CD8-positive, alpha-beta memory T cell (primary cell): ENCODE data around the gene TCAF1. TPM values are rescaled to one million over a fixed set of nuclear protein-coding genes. Genes with fewer than 3 reads are reported as not detected.

Source experiments
- CTCF ChIA-PET: fragments of 350-600 bp; sonication (Branson Sonifier 250); formaldehyde crosslinking; loops from one replicate; lab custom pipeline; 2021; ENCODE audit warnings: antibody characterized with exemption; lab: Charles Lee
- POLR2A ChIA-PET: fragments of 350-600 bp; sonication (Branson Sonifier 250); formaldehyde crosslinking; loops from one replicate; lab custom pipeline; 2021; ENCODE audit warnings: antibody characterized with exemption; lab: Charles Lee
- DNase-seq, 5 donors: peaks; one replicate each; pipeline versions ENCODE4 v3.0.0 to v3.0.0-alpha.2; 2020 to 2022; ENCODE audit warnings: mixed read lengths in 1 of 5
- H3K27ac ChIP-seq: one replicate; pipeline ENCODE4 v1.7.0; 2013; ENCODE audit warnings: low read depth, mild to moderate bottlenecking, low read length, moderate library complexity
- H3K27me3 ChIP-seq: 2 replicates; pipeline ENCODE4 v1.7.0; 2013; ENCODE audit warnings: low read length, mild to moderate bottlenecking; ENCODE audit not compliant: insufficient read depth, poor library complexity, severe bottlenecking
- H3K36me3 ChIP-seq: 2 replicates; pipeline ENCODE4 v1.7.0; 2013; ENCODE audit warnings: mild to moderate bottlenecking, low read length, moderate library complexity; ENCODE audit not compliant: insufficient read depth
- H3K4me1 ChIP-seq: 2 replicates; pipeline ENCODE4 v1.7.0; 2013; ENCODE audit warnings: mild to moderate bottlenecking, low read length, moderate library complexity; ENCODE audit not compliant: insufficient read depth
- H3K4me3 ChIP-seq: 2 replicates; pipeline ENCODE4 v1.7.0; 2013; ENCODE audit warnings: mild to moderate bottlenecking, low read length
- H3K9me3 ChIP-seq: 2 replicates; pipeline ENCODE4 v1.7.0; 2013; ENCODE audit warnings: mild to moderate bottlenecking, low read length
- H3K27ac Mint-ChIP-seq, 8 donors: one replicate each; pipeline ENCODE4 v1.8.0; 2020 to 2021; ENCODE audit warnings: mixed read lengths in 8 of 8, mild to moderate bottlenecking in 6 of 8, inconsistent platforms in 3 of 8, moderate library complexity in 3 of 8
- H3K27me3 Mint-ChIP-seq, 2 donors: one replicate each; pipeline ENCODE4 v1.8.0; 2020 to 2021; ENCODE audit warnings: mixed read lengths in 2 of 2, mild to moderate bottlenecking in 1 of 2, moderate library complexity in 1 of 2
- H3K36me3 Mint-ChIP-seq, 3 donors: one replicate each; pipeline ENCODE4 v1.8.0; 2020 to 2021; ENCODE audit warnings: mixed read lengths in 3 of 3, inconsistent platforms in 1 of 3, mild to moderate bottlenecking in 1 of 3
- H3K4me1 Mint-ChIP-seq, 3 donors: one replicate each; pipeline ENCODE4 v1.8.0; 2020 to 2021; ENCODE audit warnings: mixed read lengths in 3 of 3, inconsistent platforms in 1 of 3, mild to moderate bottlenecking in 1 of 3
- H3K4me3 Mint-ChIP-seq, 7 donors: one replicate each; pipeline ENCODE4 v1.8.0; 2020 to 2021; ENCODE audit warnings: mixed read lengths in 7 of 7, mild to moderate bottlenecking in 6 of 7, moderate library complexity in 4 of 7, inconsistent platforms in 2 of 7
- H3K9me3 Mint-ChIP-seq, 5 donors: one replicate each; pipeline ENCODE4 v1.8.0; 2020 to 2022; ENCODE audit warnings: mixed read lengths in 5 of 5, mild to moderate bottlenecking in 3 of 5, moderate library complexity in 2 of 5, inconsistent platforms in 1 of 5
- polyA plus RNA-seq: library from polyadenylated mRNA; unstranded; fragments of 300-500 nt; fragmentation: Illumina TruSeq; gene quantifications from one replicate; pipeline ENCODE4 v1.2.3, GENCODE V29; 2021
- total RNA-seq, 2 experiments: library from RNA; stranded (reverse); gene quantifications; one replicate each; pipeline ENCODE4 v1.2.3, GENCODE V29; 2021

TCAF1 gene
- total and polyA plus RNA-seq, 3 experiments from 2014 or later = 11.8 to 15.0 (median 13.6) TPM

GRCh38 chr7:143908120-143908519 lies 6.1 kb upstream of the TCAF1 start:
- Mint-ChIP-seq H3K4me1 (no peaks in the 10 kb centered on the region), H3K27ac (no peak overlapping the region), H3K36me3 (no peaks in the 10 kb centered on the region), H3K4me3 (no peak overlapping the region), H3K27me3 (peaks cover 1 to 11% of the 10 kb centered on the region in 2 donors), H3K9me3 (no peaks in the 10 kb centered on the region)
- H3K36me3 ChIP-seq = no peaks in the 10 kb centered on the region
- H3K4me3 ChIP-seq = no peak overlapping the region
- DNase-seq = no peak
- H3K27ac ChIP-seq = no peak overlapping the region
- ChIA-PET POLR2A (no interaction called here), CTCF (no interaction called here)
- H3K9me3 ChIP-seq = no peaks in the 10 kb centered on the region
- H3K4me1 ChIP-seq = peaks cover 2% of the 10 kb centered on the region
- H3K27me3 ChIP-seq = no peaks in the 10 kb centered on the region

DNA sequence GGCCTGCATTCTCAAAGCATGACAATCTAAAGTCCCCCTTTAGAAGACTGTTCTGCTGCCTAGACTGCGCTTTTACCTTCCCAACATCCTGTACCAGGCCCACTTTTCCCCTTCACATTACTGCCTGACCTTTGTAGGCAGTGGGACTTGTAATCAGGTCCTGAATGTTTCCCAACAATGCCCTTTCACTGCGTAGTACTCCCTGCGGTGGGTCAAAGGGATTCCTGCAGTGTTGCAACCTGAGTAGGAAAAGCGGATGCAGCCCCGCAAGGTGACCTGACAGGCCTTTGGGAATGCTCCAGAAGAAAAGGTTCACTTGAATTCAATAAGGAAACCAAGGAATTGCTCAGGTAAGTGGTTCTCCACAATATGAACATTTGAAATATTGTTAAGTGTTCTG lies 4.9 kb upstream of the TCAF1 start:
- H3K27ac Mint-ChIP-seq = no peak overlapping the region

GRCh38 chr7:143906151-143906550 lies 4.2 kb upstream of the TCAF1 start:
- POLR2A ChIA-PET = interaction anchor here (1.5 kb wide), 1 partner anchor 23 kb away, joined by 3 read pairs; no protein-coding TSS in a partner anchor
- peaks cover 0 to 11% of the 10 kb centered on the region in 2 donors for H3K27me3 Mint-ChIP-seq
- Histone ChIP-seq H3K4me1 (peaks cover 12% of the 10 kb centered on the region), H3K36me3 (no peaks in the 10 kb centered on the region), H3K27ac (no peak overlapping the region), H3K27me3 (no peaks in the 10 kb centered on the region), H3K4me3 (no peak overlapping the region), H3K9me3 (no peaks in the 10 kb centered on the region)
- DNase-seq = no peak
- peaks cover 0 to 3% (median 0%) of the 10 kb centered on the region in 3 donors for H3K36me3 Mint-ChIP-seq
- CTCF ChIA-PET = no interaction called here
- no peak overlapping the region for H3K27ac Mint-ChIP-seq
- H3K4me1 Mint-ChIP-seq = peaks cover 6 to 14% (median 10%) of the 10 kb centered on the region in 3 donors
- no peaks in the 10 kb centered on the region for H3K9me3 Mint-ChIP-seq
- H3K4me3 Mint-ChIP-seq = peak overlapping the region in 1 of 7 donors; percentile 14

More for the DNA sequence above, 4.9 kb upstream of the TCAF1 start:
- DNase-seq = no peak
- Mint-ChIP-seq H3K9me3 (no peaks in the 10 kb centered on the region), H3K36me3 (no peaks in the 10 kb centered on the region), H3K4me1 (peaks cover 2 to 8% (median 4%) of the 10 kb centered on the region in 3 donors), H3K4me3 (no peak overlapping the region), H3K27me3 (peaks cover 0 to 11% of the 10 kb centered on the region in 2 donors)
- Histone ChIP-seq H3K4me3 (no peak overlapping the region), H3K36me3 (no peaks in the 10 kb centered on the region), H3K27me3 (no peaks in the 10 kb centered on the region), H3K27ac (no peak overlapping the region), H3K4me1 (peaks cover 9% of the 10 kb centered on the region), H3K9me3 (no peaks in the 10 kb centered on the region)
- POLR2A ChIA-PET = no interaction called here
- CTCF ChIA-PET = no interaction called here

GRCh38 chr7:143905509-143905908 lies 3.5 kb upstream of the TCAF1 start:
- H3K9me3 Mint-ChIP-seq = no peaks in the 10 kb centered on the region
- POLR2A ChIA-PET = interaction anchor here (1.5 kb wide), 1 partner anchor 23 kb away, joined by 3 read pairs; no protein-coding TSS in a partner anchor
- CTCF ChIA-PET = no interaction called here
- DNase-seq = no peak
- Histone ChIP-seq H3K4me3 (no peak overlapping the region), H3K27ac (no peak overlapping the region), H3K36me3 (no peaks in the 10 kb centered on the region), H3K4me1 (peaks cover 19% of the 10 kb centered on the region), H3K9me3 (no peaks in the 10 kb centered on the region), H3K27me3 (no peaks in the 10 kb centered on the region)
- H3K36me3 Mint-ChIP-seq = peaks cover 0 to 3% (median 0%) of the 10 kb centered on the region in 3 donors
- peaks cover 11 to 21% (median 16%) of the 10 kb centered on the region in 3 donors for H3K4me1 Mint-ChIP-seq
- H3K27me3 Mint-ChIP-seq = peaks cover 0 to 10% of the 10 kb centered on the region in 2 donors
- H3K27ac Mint-ChIP-seq = peak overlapping the region in 2 of 8 donors; percentile 4 to 20
- no peak overlapping the region for H3K4me3 Mint-ChIP-seq

DNA sequence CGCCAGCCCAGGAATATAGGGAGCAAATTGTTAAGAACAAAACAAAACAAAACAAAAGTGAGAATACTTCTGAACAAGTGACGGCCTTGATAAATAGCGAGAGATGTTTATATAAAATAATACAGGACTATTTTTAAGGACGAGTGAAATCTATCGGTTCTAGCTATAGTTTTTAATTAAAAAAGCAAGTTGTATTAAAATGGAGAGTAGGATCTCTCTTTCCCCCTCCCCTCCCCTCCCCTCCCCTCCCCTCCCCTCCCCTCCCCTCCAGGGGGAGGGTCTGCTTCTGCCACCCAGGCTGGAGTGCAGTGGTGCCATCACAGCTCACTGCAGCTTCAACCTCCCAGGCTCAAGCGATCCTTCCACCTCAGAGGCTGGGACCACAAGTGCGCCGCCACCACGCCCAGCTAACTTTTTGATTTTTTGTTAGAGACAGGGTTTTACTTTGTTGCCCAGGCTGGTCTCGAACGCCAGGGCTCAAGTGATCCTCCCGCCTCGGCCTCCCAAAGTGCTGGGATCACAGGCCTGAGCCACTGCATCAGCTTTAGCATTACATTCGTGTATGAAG lies 440 bp upstream of the TCAF1 start:
- Mint-ChIP-seq H3K27ac (peak overlapping the region; percentile 81 to 98 (median 96)), H3K36me3 (peaks cover 0 to 3% (median 0%) of the 10 kb centered on the region in 3 donors), H3K27me3 (no peaks in the 10 kb centered on the region), H3K4me1 (peaks cover 25 to 42% (median 36%) of the 10 kb centered on the region in 3 donors), H3K4me3 (peak overlapping the region; percentile 92 to 98 (median 95)), H3K9me3 (no peaks in the 10 kb centered on the region)
- Histone ChIP-seq H3K9me3 (no peaks in the 10 kb centered on the region), H3K36me3 (no peaks in the 10 kb centered on the region), H3K4me3 (peak overlapping the region; percentile 76), H3K27me3 (no peaks in the 10 kb centered on the region), H3K27ac (peak overlapping the region; percentile 83), H3K4me1 (peaks cover 26% of the 10 kb centered on the region)
- ChIA-PET POLR2A (no interaction called here), CTCF (interaction anchor here (0.8 to 3.2 kb wide), 5 partner anchors 9 to 523 kb away, joined by 3 to 25 read pairs (median 3); no protein-coding TSS in a partner anchor)
- peak in 1 of 5 donors; percentile 47 for DNase-seq

GRCh38 chr7:143901332-143901667 lies 676 bp downstream of the TCAF1 start:
- peak overlapping the region; percentile 83 for H3K27ac ChIP-seq
- Mint-ChIP-seq H3K4me3 (peak overlapping the region; percentile 92 to 98 (median 95)), H3K27ac (peak overlapping the region; percentile 82 to 98 (median 96)), H3K27me3 (no peaks in the 10 kb centered on the region), H3K36me3 (peaks cover 0 to 3% (median 0%) of the 10 kb centered on the region in 3 donors), H3K4me1 (peaks cover 28 to 44% (median 36%) of the 10 kb centered on the region in 3 donors), H3K9me3 (no peaks in the 10 kb centered on the region)
- H3K36me3 ChIP-seq = no peaks in the 10 kb centered on the region
- no peaks in the 10 kb centered on the region for H3K9me3 ChIP-seq
- H3K4me3 ChIP-seq = peak overlapping the region; percentile 76
- DNase-seq = no peak
- H3K27me3 ChIP-seq = no peaks in the 10 kb centered on the region
- CTCF ChIA-PET = interaction anchor here (1.4 to 3.2 kb wide), 3 partner anchors 9 to 15 kb away, joined by 4 to 25 read pairs (median 10); no protein-coding TSS in a partner anchor
- H3K4me1 ChIP-seq = peaks cover 26% of the 10 kb centered on the region
- POLR2A ChIA-PET = interaction anchor here (1.0 kb wide), 1 partner anchor 10 kb away, joined by 4 read pairs; no protein-coding TSS in a partner anchor

- Histone ChIP-seq H3K4me3 (no peak overlapping the region), H3K36me3 (no peaks in the 10 kb centered on the region), H3K4me1 (peaks cover 26% of the 10 kb centered on the region), H3K9me3 (no peaks in the 10 kb centered on the region), H3K27ac (peak overlapping the region; percentile 55), H3K27me3 (no peaks in the 10 kb centered on the region)
- POLR2A ChIA-PET = no interaction called here
- Mint-ChIP-seq H3K4me1 (peaks cover 28 to 45% (median 40%) of the 10 kb centered on the region in 3 donors), H3K4me3 (peak overlapping the region; percentile 92 to 98 (median 95)), H3K27ac (peak overlapping the region in 7 of 8 donors; percentile 35 to 96 (median 80)), H3K27me3 (no peaks in the 10 kb centered on the region), H3K36me3 (peaks cover 0 to 3% (median 0%) of the 10 kb centered on the region in 3 donors), H3K9me3 (no peaks in the 10 kb centered on the region)
- CTCF ChIA-PET = interaction anchor here (1.4 to 3.2 kb wide), 2 partner anchors 8 to 10 kb away, joined by 4 to 25 read pairs; no protein-coding TSS in a partner anchor
- no peak for DNase-seq
Measured at GRCh38 chr7:143900230-143900766, 1.7 kb downstream of the TCAF1 start.

DNA sequence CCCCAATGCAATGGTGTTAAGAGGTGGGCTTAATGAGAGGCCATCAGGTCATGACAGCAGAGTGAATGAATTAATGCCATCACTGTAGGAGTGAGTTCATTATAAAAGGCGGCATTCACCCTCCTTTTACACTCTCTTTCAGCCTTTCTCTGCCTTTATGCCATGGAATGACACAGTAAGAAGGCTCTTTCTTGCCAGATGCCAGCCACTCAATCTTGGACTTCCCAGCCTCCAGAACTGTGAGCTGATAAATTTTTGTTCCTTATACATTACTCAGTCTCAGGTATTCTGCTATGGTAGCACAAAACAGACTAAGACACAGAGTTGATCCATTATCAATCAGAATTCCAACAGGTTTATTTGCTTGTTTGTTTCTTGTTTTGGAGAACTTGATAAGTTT lies 3.2 kb downstream of the TCAF1 start:
- Histone ChIP-seq H3K27ac (no peak overlapping the region), H3K27me3 (no peaks in the 10 kb centered on the region), H3K36me3 (no peaks in the 10 kb centered on the region), H3K4me1 (peaks cover 26% of the 10 kb centered on the region), H3K4me3 (no peak overlapping the region), H3K9me3 (no peaks in the 10 kb centered on the region)
- peak overlapping the region in 2 of 8 donors; percentile 35 to 82 for H3K27ac Mint-ChIP-seq
- H3K9me3 Mint-ChIP-seq = no peaks in the 10 kb centered on the region
- no peaks in the 10 kb centered on the region for H3K27me3 Mint-ChIP-seq
- no peak for DNase-seq
- H3K4me1 Mint-ChIP-seq = peaks cover 28 to 48% (median 40%) of the 10 kb centered on the region in 3 donors
- CTCF ChIA-PET = no interaction called here
- H3K4me3 Mint-ChIP-seq = no peak overlapping the region
- H3K36me3 Mint-ChIP-seq = peaks cover 0 to 3% (median 0%) of the 10 kb centered on the region in 3 donors
- POLR2A ChIA-PET = no interaction called here
